B cell (primary cell): ENCODE results near the gene ABCA9. TPM values are rescaled to one million over a fixed set of nuclear protein-coding genes. Genes with fewer than 3 reads are reported as not detected.

Experiments
- ATAC-seq: fragments of 200-7000 bp; cut with Tn5 transposase; one replicate; pipeline ENCODE4 v1.10.0; 2021; ENCODE audit warnings: low read depth, mild to moderate bottlenecking, moderate number of reproducible peaks, moderate library complexity
- CTCF ChIA-PET: fragments of 350-600 bp; sonication (Branson Sonifier 250); formaldehyde crosslinking; loops from one replicate; lab custom pipeline; 2021; ENCODE audit warnings: antibody characterized with exemption, inconsistent platforms; lab: Charles Lee
- POLR2A ChIA-PET: fragments of 350-600 bp; sonication (Branson Sonifier 250); formaldehyde crosslinking; loops from one replicate; lab custom pipeline; 2021; ENCODE audit warnings: antibody characterized with exemption; lab: Charles Lee
- DNase-seq: peaks from one replicate; pipeline ENCODE4 v3.0.0; 2013
- H2AFZ ChIP-seq: 2 replicates; pipeline ENCODE4 v1.6.1; 2012; ENCODE audit warnings: mild to moderate bottlenecking, low read depth, low read length; ENCODE audit not compliant: insufficient read depth, poor library complexity, severe bottlenecking
- H3K27ac ChIP-seq, 2 donors: 1 replicate in 1 of 2; 2 replicates in 1 of 2; pipeline ENCODE4 v1.5.1; 2012 to 2013; ENCODE audit warnings: low read length in 2 of 2, mild to moderate bottlenecking in 2 of 2, moderate library complexity in 1 of 2
- H3K27me3 ChIP-seq, 4 experiments: fragments of 200-600 bp in 1 of 4; sonication (generic) in 1 of 4; replicated peaks in 1 of 4; 1 replicate in 2 of 4; 2 replicates in 2 of 4; pipeline versions ENCODE4 v1.6.1 to v1.7.0; 2013 to 2016; ENCODE audit warnings: low read length in 3 of 4, mild to moderate bottlenecking in 2 of 4, mixed read lengths in 1 of 4, moderate library complexity in 1 of 4; ENCODE audit not compliant: insufficient read depth in 4 of 4, control insufficient read depth in 3 of 4; ENCODE audit errors: control extremely low read depth in 1 of 4
- H3K36me3 ChIP-seq, 2 experiments: replicated peaks in 1 of 2; 1 replicate in 1 of 2; 2 replicates in 1 of 2; pipeline versions ENCODE4 v1.6.1 to v1.7.1; 2013; ENCODE audit warnings: low read length in 1 of 2; ENCODE audit not compliant: insufficient read depth in 2 of 2, control insufficient read depth in 1 of 2; ENCODE audit errors: control extremely low read depth in 1 of 2, extremely low read depth in 1 of 2
- H3K4me1 ChIP-seq, 2 donors: fragments of 200-600 bp in 1 of 2; sonication (generic) in 1 of 2; 1 replicate in 1 of 2; 2 replicates in 1 of 2; pipeline versions ENCODE4 v1.5.1 to v1.6.1; 2013 to 2017; ENCODE audit warnings: low read length in 2 of 2; ENCODE audit not compliant: control insufficient read depth in 2 of 2, insufficient read depth in 2 of 2
- H3K4me2 ChIP-seq: replicated peaks from 2 replicates; pipeline ENCODE3; 2012; ENCODE audit warnings: mild to moderate bottlenecking, low read depth, low read length; ENCODE audit not compliant: poor library complexity, severe bottlenecking
- H3K4me3 ChIP-seq, 5 experiments: fragments of 200-600 bp in 1 of 5; sonication (generic) in 1 of 5; 1 replicate in 3 of 5; 2 replicates in 2 of 5; pipeline versions ENCODE4 v1.5.1 to v1.7.0; 2011 to 2016; ENCODE audit warnings: low read length in 4 of 5, mild to moderate bottlenecking in 4 of 5, low read depth in 2 of 5, control low read depth in 1 of 5, moderate library complexity in 1 of 5; ENCODE audit not compliant: insufficient read depth in 1 of 5; ENCODE audit errors: control extremely low read depth in 1 of 5, extremely low read depth in 1 of 5
- H3K79me2 ChIP-seq: fragments of 200-600 bp; sonication (generic); one replicate; pipeline ENCODE4 v1.6.0; 2016; ENCODE audit warnings: low read length; ENCODE audit not compliant: control insufficient read depth, insufficient read depth
- H3K9ac ChIP-seq: fragments of 200-600 bp; sonication (generic); 2 replicates; pipeline ENCODE4 v1.6.1; 2017; ENCODE audit warnings: mild to moderate bottlenecking, low read length, moderate library complexity
- H3K9me3 ChIP-seq, 3 donors: one replicate each; pipeline versions ENCODE4 v1.6.1 to v1.7.1; 2013; ENCODE audit warnings: low read length in 2 of 3; ENCODE audit not compliant: control insufficient read depth in 2 of 3, insufficient read depth in 1 of 3; ENCODE audit errors: control extremely low read depth in 1 of 3
- H4K20me1 ChIP-seq: 2 replicates; pipeline ENCODE4 v1.6.0; 2012; ENCODE audit warnings: mild to moderate bottlenecking, low read length; ENCODE audit not compliant: insufficient read depth, control insufficient read depth, poor library complexity, severe bottlenecking
- H3K27ac Mint-ChIP-seq: one replicate; pipeline ENCODE4 v1.8.0; 2021; ENCODE audit warnings: mixed read lengths
- H3K27me3 Mint-ChIP-seq: one replicate; pipeline ENCODE4 v1.8.0; 2021; ENCODE audit warnings: mixed read lengths
- H3K4me1 Mint-ChIP-seq: one replicate; pipeline ENCODE4 v1.8.0; 2021; ENCODE audit warnings: mixed read lengths
- H3K4me3 Mint-ChIP-seq: one replicate; pipeline ENCODE4 v1.8.0; 2021; ENCODE audit warnings: mixed read lengths
- H3K9me3 Mint-ChIP-seq: one replicate; pipeline ENCODE4 v1.8.0; 2022; ENCODE audit warnings: mixed read lengths; ENCODE audit not compliant: insufficient read depth
- EZH2 ChIP-seq: IDR thresholded peaks from 2 replicates; pipeline ENCODE4 v1.6.1; 2012; ENCODE audit warnings: borderline replicate concordance, low read depth, mild to moderate bottlenecking, moderate library complexity, low read length; ENCODE audit not compliant: insufficient read depth, poor library complexity, severe bottlenecking
- WGBS: methylation state at CpG from one replicate; pipeline ENCODE4 v1.1.5; 2013; ENCODE audit warnings: missing lambda C conversion rate; ENCODE audit not compliant: insufficient coverage; 5-methylcytosine and 5-hydroxymethylcytosine counted together
- intact Hi-C: fragments of 100-400 bp; cut with micrococcal nuclease; formaldehyde crosslinking; loops from one replicate; pipeline ENCODE4 v1.10.0; 2022
- polyA plus RNA-seq: library from polyadenylated mRNA; depleted of rRNA; stranded (reverse); fragments of >200 nt; gene quantifications from 2 replicates; pipeline ENCODE4 v1.2.3, GENCODE V29; 2012
- total RNA-seq, 2 donors: library from RNA; stranded (reverse); fragments of 120-200 nt in 1 of 2; gene quantifications; 1 replicate in 1 of 2; 2 replicates in 1 of 2; pipeline versions ENCODE4 v1.2.3 to v1.2.4, GENCODE V29; 2013 to 2022
- TF ChIP-seq, protein P1 (sequence below): fragments of 200-600 bp; IDR thresholded peaks from one replicate; pipeline ENCODE4 v1.8.0; 2022; ENCODE audit warnings: antibody characterized with exemption, mild to moderate bottlenecking

The ABCA9 gene
- total and polyA plus RNA-seq, 2 donors (not counting 1 experiment from before 2014, with no cell fraction given): 0.06 to 0.91 TPM

DNA sequence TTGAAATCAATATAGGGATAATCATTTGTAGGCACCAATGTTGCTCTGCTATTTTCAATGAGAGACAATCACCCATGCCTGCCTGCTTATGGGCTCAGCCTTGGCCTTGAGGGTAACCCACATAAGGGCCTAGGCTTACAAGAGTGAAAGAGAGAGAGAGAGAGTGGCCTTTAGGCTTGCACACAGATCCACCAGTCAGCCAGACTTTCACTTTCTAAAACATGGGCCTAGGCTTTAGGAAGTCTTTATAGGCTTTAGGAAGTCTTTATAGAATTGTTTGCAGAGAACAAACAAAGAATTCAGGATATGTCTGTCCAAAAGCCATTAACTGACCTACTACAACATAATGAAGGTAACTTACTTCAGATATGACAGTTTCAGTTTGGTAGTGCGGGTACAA lies 3.4 kb downstream of the ABCA9 start:
- no CpG with 5 or more reads among the region's 1 CpG for WGBS
- ChIA-PET CTCF (no interaction called here), POLR2A (no interaction called here)
- Histone ChIP-seq H4K20me1 (no peaks in the 10 kb centered on the region), H3K79me2 (no peaks in the 10 kb centered on the region), H3K36me3 (no peaks in the 10 kb centered on the region), H3K4me1 (no peaks in the 10 kb centered on the region), H3K4me2 (no peak overlapping the region), H2AFZ (no peak overlapping the region), H3K9me3 (peaks cover 0 to 6% (median 0%) of the 10 kb centered on the region in 3 donors), H3K9ac (no peak overlapping the region), H3K27me3 (no peaks in the 10 kb centered on the region), H3K4me3 (no peak overlapping the region), H3K27ac (no peak overlapping the region)
- Mint-ChIP-seq H3K9me3 (peaks cover 14% of the 10 kb centered on the region), H3K27me3 (no peaks in the 10 kb centered on the region), H3K4me3 (no peak overlapping the region), H3K27ac (no peak overlapping the region), H3K4me1 (peaks cover 10% of the 10 kb centered on the region)
- ATAC-seq: no peak
- TF ChIP-seq EZH2: no peak
- TF ChIP-seq, protein P1, sequence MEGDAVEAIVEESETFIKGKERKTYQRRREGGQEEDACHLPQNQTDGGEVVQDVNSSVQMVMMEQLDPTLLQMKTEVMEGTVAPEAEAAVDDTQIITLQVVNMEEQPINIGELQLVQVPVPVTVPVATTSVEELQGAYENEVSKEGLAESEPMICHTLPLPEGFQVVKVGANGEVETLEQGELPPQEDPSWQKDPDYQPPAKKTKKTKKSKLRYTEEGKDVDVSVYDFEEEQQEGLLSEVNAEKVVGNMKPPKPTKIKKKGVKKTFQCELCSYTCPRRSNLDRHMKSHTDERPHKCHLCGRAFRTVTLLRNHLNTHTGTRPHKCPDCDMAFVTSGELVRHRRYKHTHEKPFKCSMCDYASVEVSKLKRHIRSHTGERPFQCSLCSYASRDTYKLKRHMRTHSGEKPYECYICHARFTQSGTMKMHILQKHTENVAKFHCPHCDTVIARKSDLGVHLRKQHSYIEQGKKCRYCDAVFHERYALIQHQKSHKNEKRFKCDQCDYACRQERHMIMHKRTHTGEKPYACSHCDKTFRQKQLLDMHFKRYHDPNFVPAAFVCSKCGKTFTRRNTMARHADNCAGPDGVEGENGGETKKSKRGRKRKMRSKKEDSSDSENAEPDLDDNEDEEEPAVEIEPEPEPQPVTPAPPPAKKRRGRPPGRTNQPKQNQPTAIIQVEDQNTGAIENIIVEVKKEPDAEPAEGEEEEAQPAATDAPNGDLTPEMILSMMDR: no peak
- no peak for DNase-seq
- intact Hi-C loops: no loop called here

DNA sequence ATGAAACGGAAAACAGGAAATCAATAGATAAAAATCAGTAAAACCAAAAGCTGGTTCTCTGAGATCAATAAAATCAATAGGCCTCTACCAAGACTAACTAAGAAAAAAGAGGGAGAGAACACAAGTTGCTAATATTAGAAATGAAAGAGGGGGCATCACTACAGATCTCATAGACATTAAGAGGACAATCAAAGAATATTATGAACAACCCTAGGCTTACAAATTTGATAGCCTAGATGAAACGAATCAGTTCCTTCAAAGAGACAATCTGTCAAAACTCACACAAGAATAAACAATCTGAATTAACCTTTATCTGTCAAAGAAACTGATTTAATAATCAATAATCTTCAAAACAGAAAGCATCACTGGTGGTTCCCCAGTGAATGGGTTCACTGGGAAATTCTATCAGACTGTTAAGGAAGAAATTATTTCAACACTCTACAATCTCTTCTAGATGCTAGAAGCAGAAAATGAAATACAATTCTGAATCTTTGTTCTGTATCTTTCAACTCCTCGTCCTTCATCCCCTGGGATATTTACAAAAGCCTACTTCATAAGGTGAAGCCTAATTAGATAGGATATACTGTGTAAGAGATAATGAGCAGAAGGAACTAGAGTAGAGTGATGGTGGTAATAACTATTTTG lies 4.4 kb downstream of the ABCA9 start:
- Histone ChIP-seq H3K27me3 (no peaks in the 10 kb centered on the region), H3K9me3 (peaks cover 0 to 6% (median 0%) of the 10 kb centered on the region in 3 donors), H3K4me3 (no peak overlapping the region), H3K27ac (no peak overlapping the region), H3K79me2 (no peaks in the 10 kb centered on the region), H3K4me2 (no peak overlapping the region), H3K36me3 (no peaks in the 10 kb centered on the region), H3K4me1 (no peaks in the 10 kb centered on the region), H3K9ac (no peak overlapping the region), H4K20me1 (no peaks in the 10 kb centered on the region), H2AFZ (no peak overlapping the region)
- intact Hi-C loops: no loop called here
- no peak for DNase-seq
- no peak for TF ChIP-seq EZH2
- TF ChIP-seq, protein P1: no peak
- CTCF ChIA-PET: no interaction called here
- ATAC-seq: no peak
- H3K4me1 Mint-ChIP-seq: peaks cover 6% of the 10 kb centered on the region
- no CpG with 5 or more reads among the region's 3 CpGs for WGBS
- peaks cover 14% of the 10 kb centered on the region for H3K9me3 Mint-ChIP-seq
- H3K27me3 Mint-ChIP-seq: no peaks in the 10 kb centered on the region
- POLR2A ChIA-PET: no interaction called here
- H3K4me3 Mint-ChIP-seq: no peak overlapping the region
- H3K27ac Mint-ChIP-seq: no peak overlapping the region
